H1 (cell line): Measurements from ENCODE around the gene IGFALS. TPM values are rescaled to one million over a fixed set of nuclear protein-coding genes. Genes with fewer than 3 reads are reported as not detected.

Experiments
- CEBPB ChIP-seq: IDR thresholded peaks from 2 replicates; pipeline ENCODE4 v1.6.1; 2012; ENCODE audit warnings: low read depth, low read length
- POLR2A ChIP-seq, 2 experiments: IDR thresholded peaks; 1 replicate in 1 of 2; 2 replicates in 1 of 2; pipeline ENCODE4 v1.6.1; 2011; ENCODE audit warnings: low read depth in 2 of 2, low read length in 2 of 2, mild to moderate bottlenecking in 2 of 2; ENCODE audit errors: control extremely low read depth in 1 of 2
- POU5F1 ChIP-seq: IDR thresholded peaks from 2 replicates; pipeline ENCODE4 v1.6.1; 2011; ENCODE audit warnings: low read depth, mild to moderate bottlenecking, low read length, moderate library complexity
- RBBP5 ChIP-seq: IDR thresholded peaks from 2 replicates; pipeline ENCODE4 v1.7.1; 2012; ENCODE audit warnings: low read depth, mild to moderate bottlenecking, inconsistent platforms, low read length, moderate library complexity, borderline replicate concordance
- SP2 ChIP-seq: IDR thresholded peaks from 2 replicates; pipeline ENCODE4 v1.6.1; 2012; ENCODE audit warnings: mild to moderate bottlenecking, low read length, inconsistent platforms
- SP4 ChIP-seq: IDR thresholded peaks from 2 replicates; pipeline ENCODE4 v1.6.1; 2012; ENCODE audit warnings: low read length, inconsistent platforms
- SRF ChIP-seq: IDR thresholded peaks from 2 replicates; pipeline ENCODE4 v1.6.1; 2011; ENCODE audit warnings: mild to moderate bottlenecking, low read depth, low read length, moderate library complexity
- ZNF274 ChIP-seq: IDR thresholded peaks from 2 replicates; pipeline ENCODE4 v1.7.0; 2012; ENCODE audit warnings: low read length, borderline replicate concordance; ENCODE audit errors: extremely low read depth
- polyA plus RNA-seq, 7 experiments: library from polyadenylated mRNA; depleted of rRNA in 3 of 7; stranded (reverse) in 5 of 7; unstranded in 2 of 7; fragments of >200 nt in 5 of 7; fragments of 200-250 nt in 2 of 7; gene quantifications; 1 replicate in 5 of 7; 2 replicates in 1 of 7; 4 replicates in 1 of 7; pipeline versions ENCODE4 v1.2.1 to v1.2.3, GENCODE V29; 2011 to 2013; ENCODE audit warnings: missing spikeins in 2 of 7, mixed read lengths in 2 of 7
- total RNA-seq: library from RNA; stranded (reverse); fragmentation: NEBNext Ultra II Directional; extraction: Animal tissue kit (Norgen Biotek cat#: 25700); gene quantifications from 2 replicates; pipeline ENCODE4 v1.2.1, GENCODE V29; 2021
- TF ChIP-seq, protein P1 (sequence below): IDR thresholded peaks from 2 replicates; pipeline ENCODE4 v1.6.1; 2012; ENCODE audit warnings: low read length, inconsistent platforms
- TF ChIP-seq, protein P2 (sequence below): fragments of 300-600 bp; sonication (generic); IDR thresholded peaks from 2 replicates; pipeline ENCODE4 v1.7.1; 2012; ENCODE audit warnings: low read length, moderate library complexity, mild to moderate bottlenecking, inconsistent platforms; ENCODE audit not compliant: insufficient replicate concordance
- TF ChIP-seq, protein P3 (sequence below): IDR thresholded peaks from 2 replicates; pipeline ENCODE4 v1.6.1; 2011; ENCODE audit warnings: low read depth, mild to moderate bottlenecking, low read length; ENCODE audit not compliant: insufficient read depth

The IGFALS gene
- total and polyA plus RNA-seq, 2 of the 8 experiments (the other 6 are each of a cell fraction or from before 2014, with no cell fraction given), result not detected

DNA sequence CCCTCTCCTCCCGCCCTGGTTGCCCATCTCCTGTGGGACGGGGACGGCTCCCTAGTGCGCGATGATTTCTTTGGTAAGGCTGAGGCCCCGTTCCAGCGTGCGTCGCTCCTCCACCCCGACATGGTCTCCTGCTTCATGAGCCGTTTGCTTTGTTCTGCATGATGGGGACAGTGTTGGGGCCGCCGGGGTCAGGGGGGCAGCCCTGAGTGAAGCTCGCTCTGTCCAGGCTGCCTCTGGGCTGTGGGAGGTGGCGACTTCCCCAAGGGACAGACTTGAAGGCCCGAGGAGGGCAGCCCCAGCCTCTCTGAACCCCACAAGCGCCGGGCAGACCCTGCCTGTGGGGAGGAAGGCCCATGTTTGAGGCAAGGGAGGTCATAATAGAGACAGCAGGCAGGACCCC is 34.6 kb downstream of the IGFALS start (continued):
- TF ChIP-seq, protein P1, sequence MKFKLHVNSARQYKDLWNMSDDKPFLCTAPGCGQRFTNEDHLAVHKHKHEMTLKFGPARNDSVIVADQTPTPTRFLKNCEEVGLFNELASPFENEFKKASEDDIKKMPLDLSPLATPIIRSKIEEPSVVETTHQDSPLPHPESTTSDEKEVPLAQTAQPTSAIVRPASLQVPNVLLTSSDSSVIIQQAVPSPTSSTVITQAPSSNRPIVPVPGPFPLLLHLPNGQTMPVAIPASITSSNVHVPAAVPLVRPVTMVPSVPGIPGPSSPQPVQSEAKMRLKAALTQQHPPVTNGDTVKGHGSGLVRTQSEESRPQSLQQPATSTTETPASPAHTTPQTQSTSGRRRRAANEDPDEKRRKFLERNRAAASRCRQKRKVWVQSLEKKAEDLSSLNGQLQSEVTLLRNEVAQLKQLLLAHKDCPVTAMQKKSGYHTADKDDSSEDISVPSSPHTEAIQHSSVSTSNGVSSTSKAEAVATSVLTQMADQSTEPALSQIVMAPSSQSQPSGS, result no peak
- TF ChIP-seq RBBP5, result no peak
- no peak for TF ChIP-seq CEBPB
- no peak for TF ChIP-seq POLR2A (IDR thresholded peaks at IDR 0.05; ENCODE audit: control extremely low read depth in 1 of 2, low read depth in 2 of 2, low read length in 2 of 2)
- TF ChIP-seq, protein P2, sequence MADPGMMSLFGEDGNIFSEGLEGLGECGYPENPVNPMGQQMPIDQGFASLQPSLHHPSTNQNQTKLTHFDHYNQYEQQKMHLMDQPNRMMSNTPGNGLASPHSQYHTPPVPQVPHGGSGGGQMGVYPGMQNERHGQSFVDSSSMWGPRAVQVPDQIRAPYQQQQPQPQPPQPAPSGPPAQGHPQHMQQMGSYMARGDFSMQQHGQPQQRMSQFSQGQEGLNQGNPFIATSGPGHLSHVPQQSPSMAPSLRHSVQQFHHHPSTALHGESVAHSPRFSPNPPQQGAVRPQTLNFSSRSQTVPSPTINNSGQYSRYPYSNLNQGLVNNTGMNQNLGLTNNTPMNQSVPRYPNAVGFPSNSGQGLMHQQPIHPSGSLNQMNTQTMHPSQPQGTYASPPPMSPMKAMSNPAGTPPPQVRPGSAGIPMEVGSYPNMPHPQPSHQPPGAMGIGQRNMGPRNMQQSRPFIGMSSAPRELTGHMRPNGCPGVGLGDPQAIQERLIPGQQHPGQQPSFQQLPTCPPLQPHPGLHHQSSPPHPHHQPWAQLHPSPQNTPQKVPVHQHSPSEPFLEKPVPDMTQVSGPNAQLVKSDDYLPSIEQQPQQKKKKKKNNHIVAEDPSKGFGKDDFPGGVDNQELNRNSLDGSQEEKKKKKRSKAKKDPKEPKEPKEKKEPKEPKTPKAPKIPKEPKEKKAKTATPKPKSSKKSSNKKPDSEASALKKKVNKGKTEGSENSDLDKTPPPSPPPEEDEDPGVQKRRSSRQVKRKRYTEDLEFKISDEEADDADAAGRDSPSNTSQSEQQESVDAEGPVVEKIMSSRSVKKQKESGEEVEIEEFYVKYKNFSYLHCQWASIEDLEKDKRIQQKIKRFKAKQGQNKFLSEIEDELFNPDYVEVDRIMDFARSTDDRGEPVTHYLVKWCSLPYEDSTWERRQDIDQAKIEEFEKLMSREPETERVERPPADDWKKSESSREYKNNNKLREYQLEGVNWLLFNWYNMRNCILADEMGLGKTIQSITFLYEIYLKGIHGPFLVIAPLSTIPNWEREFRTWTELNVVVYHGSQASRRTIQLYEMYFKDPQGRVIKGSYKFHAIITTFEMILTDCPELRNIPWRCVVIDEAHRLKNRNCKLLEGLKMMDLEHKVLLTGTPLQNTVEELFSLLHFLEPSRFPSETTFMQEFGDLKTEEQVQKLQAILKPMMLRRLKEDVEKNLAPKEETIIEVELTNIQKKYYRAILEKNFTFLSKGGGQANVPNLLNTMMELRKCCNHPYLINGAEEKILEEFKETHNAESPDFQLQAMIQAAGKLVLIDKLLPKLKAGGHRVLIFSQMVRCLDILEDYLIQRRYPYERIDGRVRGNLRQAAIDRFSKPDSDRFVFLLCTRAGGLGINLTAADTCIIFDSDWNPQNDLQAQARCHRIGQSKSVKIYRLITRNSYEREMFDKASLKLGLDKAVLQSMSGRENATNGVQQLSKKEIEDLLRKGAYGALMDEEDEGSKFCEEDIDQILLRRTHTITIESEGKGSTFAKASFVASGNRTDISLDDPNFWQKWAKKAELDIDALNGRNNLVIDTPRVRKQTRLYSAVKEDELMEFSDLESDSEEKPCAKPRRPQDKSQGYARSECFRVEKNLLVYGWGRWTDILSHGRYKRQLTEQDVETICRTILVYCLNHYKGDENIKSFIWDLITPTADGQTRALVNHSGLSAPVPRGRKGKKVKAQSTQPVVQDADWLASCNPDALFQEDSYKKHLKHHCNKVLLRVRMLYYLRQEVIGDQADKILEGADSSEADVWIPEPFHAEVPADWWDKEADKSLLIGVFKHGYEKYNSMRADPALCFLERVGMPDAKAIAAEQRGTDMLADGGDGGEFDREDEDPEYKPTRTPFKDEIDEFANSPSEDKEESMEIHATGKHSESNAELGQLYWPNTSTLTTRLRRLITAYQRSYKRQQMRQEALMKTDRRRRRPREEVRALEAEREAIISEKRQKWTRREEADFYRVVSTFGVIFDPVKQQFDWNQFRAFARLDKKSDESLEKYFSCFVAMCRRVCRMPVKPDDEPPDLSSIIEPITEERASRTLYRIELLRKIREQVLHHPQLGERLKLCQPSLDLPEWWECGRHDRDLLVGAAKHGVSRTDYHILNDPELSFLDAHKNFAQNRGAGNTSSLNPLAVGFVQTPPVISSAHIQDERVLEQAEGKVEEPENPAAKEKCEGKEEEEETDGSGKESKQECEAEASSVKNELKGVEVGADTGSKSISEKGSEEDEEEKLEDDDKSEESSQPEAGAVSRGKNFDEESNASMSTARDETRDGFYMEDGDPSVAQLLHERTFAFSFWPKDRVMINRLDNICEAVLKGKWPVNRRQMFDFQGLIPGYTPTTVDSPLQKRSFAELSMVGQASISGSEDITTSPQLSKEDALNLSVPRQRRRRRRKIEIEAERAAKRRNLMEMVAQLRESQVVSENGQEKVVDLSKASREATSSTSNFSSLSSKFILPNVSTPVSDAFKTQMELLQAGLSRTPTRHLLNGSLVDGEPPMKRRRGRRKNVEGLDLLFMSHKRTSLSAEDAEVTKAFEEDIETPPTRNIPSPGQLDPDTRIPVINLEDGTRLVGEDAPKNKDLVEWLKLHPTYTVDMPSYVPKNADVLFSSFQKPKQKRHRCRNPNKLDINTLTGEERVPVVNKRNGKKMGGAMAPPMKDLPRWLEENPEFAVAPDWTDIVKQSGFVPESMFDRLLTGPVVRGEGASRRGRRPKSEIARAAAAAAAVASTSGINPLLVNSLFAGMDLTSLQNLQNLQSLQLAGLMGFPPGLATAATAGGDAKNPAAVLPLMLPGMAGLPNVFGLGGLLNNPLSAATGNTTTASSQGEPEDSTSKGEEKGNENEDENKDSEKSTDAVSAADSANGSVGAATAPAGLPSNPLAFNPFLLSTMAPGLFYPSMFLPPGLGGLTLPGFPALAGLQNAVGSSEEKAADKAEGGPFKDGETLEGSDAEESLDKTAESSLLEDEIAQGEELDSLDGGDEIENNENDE, result no peak
- TF ChIP-seq SP2, result no peak
- TF ChIP-seq SRF, result no peak
- TF ChIP-seq ZNF274, result no peak
- TF ChIP-seq, protein P3, sequence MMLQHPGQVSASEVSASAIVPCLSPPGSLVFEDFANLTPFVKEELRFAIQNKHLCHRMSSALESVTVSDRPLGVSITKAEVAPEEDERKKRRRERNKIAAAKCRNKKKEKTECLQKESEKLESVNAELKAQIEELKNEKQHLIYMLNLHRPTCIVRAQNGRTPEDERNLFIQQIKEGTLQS, result no peak
- no peak for TF ChIP-seq SP4
- TF ChIP-seq POU5F1, result no peak
